Upper lobe of left lung (tissue), 6 donors: Measurements from ENCODE around the gene PRR7. TPM values are rescaled to one million over a fixed set of nuclear protein-coding genes. Genes with fewer than 3 reads are reported as not detected.
A peak's percentile ranks its signal among the peaks of the same experiment; 100 is the strongest.

ENCODE experiments used
- ATAC-seq, 2 donors: fragments of 200-7000 bp; cut with Tn5 transposase; one replicate each; pipeline ENCODE4 v1.9.1; 2022; ENCODE audit warnings: mild to moderate bottlenecking in 2 of 2, moderate library complexity in 2 of 2; ENCODE audit not compliant: low FRiP score in 2 of 2
- DNase-seq, 2 donors: peaks; one replicate each; pipeline ENCODE4 v3.0.0-alpha.2; 2019 to 2020
- H3K27ac ChIP-seq, 4 donors: fragments of 200-600 bp; sonication (generic); one replicate each; pipeline ENCODE4 v1.5.1; 2016 to 2019
- H3K27me3 ChIP-seq, 4 donors: fragments of 200-600 bp; sonication (generic); one replicate each; pipeline ENCODE4 v1.5.1; 2017 to 2019
- H3K36me3 ChIP-seq, 4 donors: fragments of 200-600 bp; sonication (generic); one replicate each; pipeline ENCODE4 v1.5.1; 2016 to 2019
- H3K4me1 ChIP-seq, 4 donors: fragments of 200-600 bp; sonication (generic); one replicate each; pipeline ENCODE4 v1.5.1; 2018 to 2019
- H3K4me3 ChIP-seq, 4 donors: fragments of 200-600 bp; sonication (generic); one replicate each; pipeline ENCODE4 v1.5.1; 2017 to 2019; ENCODE audit warnings: mild to moderate bottlenecking in 2 of 4, moderate library complexity in 1 of 4
- H3K9me3 ChIP-seq, 4 donors: fragments of 200-600 bp; sonication (generic); one replicate each; pipeline ENCODE4 v1.5.1; 2018 to 2019
- EP300 ChIP-seq, 4 donors: sonication (generic); formaldehyde crosslinking; IDR thresholded peaks; one replicate each; pipeline ENCODE4 v1.5.1; 2017; ENCODE audit warnings: antibody characterized with exemption in 4 of 4, control low read depth in 2 of 4
- POLR2A ChIP-seq, 4 donors: fragments of 450-650 bp; IDR thresholded peaks; one replicate each; pipeline ENCODE4 v1.5.1; 2016 to 2017; ENCODE audit warnings: antibody characterized with exemption in 4 of 4, mild to moderate bottlenecking in 2 of 4
- POLR2AphosphoS5 ChIP-seq, 2 donors: sonication (generic); formaldehyde crosslinking; IDR thresholded peaks; one replicate each; pipeline ENCODE4 v1.5.1; 2017; ENCODE audit warnings: antibody characterized with exemption in 2 of 2
- WGBS, 2 donors: methylation state at CpG; one replicate each; pipeline ENCODE4 v1.1.5; 2017 to 2018; 5-methylcytosine and 5-hydroxymethylcytosine counted together
- total RNA-seq, 6 donors: library from RNA; depleted of rRNA in 4 of 6; stranded (reverse); fragments of >200 nt in 4 of 6; gene quantifications; one replicate each; pipeline versions ENCODE4 v1.1.0 to v1.2.1, GENCODE V29; 2016 to 2021
- TF ChIP-seq, protein P1 (sequence below), 6 experiments: fragments of 450-650 bp in 4 of 6; fragments of 200-600 bp in 2 of 6; sonication (generic) in 2 of 6; IDR thresholded peaks; one replicate each; pipeline ENCODE4 v1.5.1; 2016 to 2019; ENCODE audit warnings: antibody characterized with exemption in 6 of 6
- donor health status: DM: no; HTN: no; CAD: no; lungs with moderate emphysema.
- donor health status: DM: no; HTN: yes; CAD: no; lungs with severe emphysema.

Gene PRR7
- total RNA-seq, 6 donors from 2014 or later, result 1.6 to 9.2 (median 3.4) TPM

- H3K27me3 ChIP-seq, result peaks cover 2 to 37% (median 24%) of the 10 kb centered on the region in 4 donors
- no peaks in the 10 kb centered on the region for H3K9me3 ChIP-seq
- no peaks in the 10 kb centered on the region for H3K36me3 ChIP-seq
- H3K4me3 ChIP-seq, result no peak overlapping the region
- no peak for ATAC-seq
- DNase-seq, result no peak
- 56 to 88% methylated on average over 2 of the region's 2 CpGs for WGBS, 2 donors
- TF ChIP-seq POLR2A (IDR thresholded peaks at IDR 0.05) (no peak), POLR2AphosphoS5 (IDR thresholded peaks at IDR 0.05) (no peak), EP300 (IDR thresholded peaks at IDR 0.05) (no peak)
- TF ChIP-seq, protein P1, sequence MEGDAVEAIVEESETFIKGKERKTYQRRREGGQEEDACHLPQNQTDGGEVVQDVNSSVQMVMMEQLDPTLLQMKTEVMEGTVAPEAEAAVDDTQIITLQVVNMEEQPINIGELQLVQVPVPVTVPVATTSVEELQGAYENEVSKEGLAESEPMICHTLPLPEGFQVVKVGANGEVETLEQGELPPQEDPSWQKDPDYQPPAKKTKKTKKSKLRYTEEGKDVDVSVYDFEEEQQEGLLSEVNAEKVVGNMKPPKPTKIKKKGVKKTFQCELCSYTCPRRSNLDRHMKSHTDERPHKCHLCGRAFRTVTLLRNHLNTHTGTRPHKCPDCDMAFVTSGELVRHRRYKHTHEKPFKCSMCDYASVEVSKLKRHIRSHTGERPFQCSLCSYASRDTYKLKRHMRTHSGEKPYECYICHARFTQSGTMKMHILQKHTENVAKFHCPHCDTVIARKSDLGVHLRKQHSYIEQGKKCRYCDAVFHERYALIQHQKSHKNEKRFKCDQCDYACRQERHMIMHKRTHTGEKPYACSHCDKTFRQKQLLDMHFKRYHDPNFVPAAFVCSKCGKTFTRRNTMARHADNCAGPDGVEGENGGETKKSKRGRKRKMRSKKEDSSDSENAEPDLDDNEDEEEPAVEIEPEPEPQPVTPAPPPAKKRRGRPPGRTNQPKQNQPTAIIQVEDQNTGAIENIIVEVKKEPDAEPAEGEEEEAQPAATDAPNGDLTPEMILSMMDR (IDR thresholded peaks at IDR 0.05), result no peak
- peaks cover 31 to 44% (median 39%) of the 10 kb centered on the region in 4 donors for H3K4me1 ChIP-seq
- H3K27ac ChIP-seq, result peak overlapping the region in 1 of 4 donors; percentile 62
Measured at GRCh38 chr5:177405312-177405711, 41.3 kb upstream of the PRR7 start.

GRCh38 chr5:177405805-177406204 lies 40.8 kb upstream of the PRR7 start:
- peaks cover 2 to 32% (median 20%) of the 10 kb centered on the region in 4 donors for H3K27me3 ChIP-seq
- 68% methylated on average over 3 to 5 of the region's 5 CpGs for WGBS, 2 donors
- TF ChIP-seq, protein P1 (IDR thresholded peaks at IDR 0.05), result peak in 2 of 6 experiments; percentile 13 to 59
- TF ChIP-seq POLR2A (IDR thresholded peaks at IDR 0.05), result no peak
- ATAC-seq, result peak in 1 of 2 donors; percentile 30
- H3K9me3 ChIP-seq, result no peaks in the 10 kb centered on the region
- peak overlapping the region in 1 of 4 donors; percentile 62 for H3K27ac ChIP-seq
- DNase-seq, result peak in 1 of 2 donors; percentile 85
- H3K4me1 ChIP-seq, result peaks cover 31 to 42% (median 36%) of the 10 kb centered on the region in 4 donors
- H3K4me3 ChIP-seq, result no peak overlapping the region
- H3K36me3 ChIP-seq, result no peaks in the 10 kb centered on the region

DNA sequence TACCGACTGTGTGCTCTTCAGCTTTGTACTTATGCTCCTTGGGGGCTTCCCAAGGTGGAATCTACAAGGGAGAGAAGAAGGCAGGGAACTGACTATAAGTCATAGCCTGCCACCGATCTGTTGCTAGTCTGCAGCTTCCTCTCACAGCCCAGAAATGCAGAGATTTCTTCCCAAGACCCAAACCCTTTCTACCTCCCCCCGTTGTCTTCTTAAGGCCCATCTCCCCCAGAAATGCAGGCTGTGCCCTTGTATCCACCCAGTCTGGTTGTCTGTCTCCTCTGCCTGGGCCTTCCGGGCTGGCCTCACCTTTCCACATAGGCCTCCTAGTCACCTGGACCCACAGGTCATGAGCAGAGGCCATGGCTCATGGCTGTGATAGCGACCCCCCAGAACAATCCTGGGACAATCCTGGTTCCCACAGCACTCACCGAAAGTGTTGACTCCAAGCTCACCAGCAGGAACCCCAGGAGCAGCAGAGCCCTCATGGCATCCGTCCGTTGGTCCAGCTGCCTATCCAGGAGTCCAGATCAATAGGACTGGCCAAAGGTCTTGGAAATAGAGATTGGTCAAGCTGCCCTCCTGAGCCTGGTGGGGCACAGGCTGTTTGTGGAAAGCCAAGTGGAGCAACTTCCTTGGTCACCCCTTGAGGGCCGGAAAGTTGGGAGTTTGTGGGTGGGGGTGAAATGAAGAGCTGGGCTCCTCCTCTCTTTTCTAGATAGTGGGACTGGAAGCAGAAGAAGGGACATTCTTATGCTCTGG lies 37.4 kb upstream of the PRR7 start, which contains the start of gene F12:
F12 (minus strand) TSS at position 522 of the 759 bp plus-strand sequence; CDS start at position 485, 37 bp downstream.
- Histone ChIP-seq H3K27ac (no peak within 1 kb of the TSS), H3K4me3 (no peak within 1 kb of the TSS), H3K4me1 (peaks cover 9 to 21% (median 14%) of the 10 kb centered on the region in 4 donors), H3K9me3 (no peaks in the 10 kb centered on the region), H3K36me3 (no peaks in the 10 kb centered on the region), H3K27me3 (no peaks in the 10 kb centered on the region)
- DNase-seq (no peak), ATAC-seq (no peak)
- TF ChIP-seq, protein P1 (IDR thresholded peaks at IDR 0.05), result no peak
- no peak for TF ChIP-seq POLR2A (IDR thresholded peaks at IDR 0.05)
- TF ChIP-seq POLR2AphosphoS5 (IDR thresholded peaks at IDR 0.05), result no peak
- no peak for TF ChIP-seq EP300 (IDR thresholded peaks at IDR 0.05)
- WGBS, 2 donors, result 85 to 88% methylated on average over 6 to 9 of the region's 9 CpGs

DNA sequence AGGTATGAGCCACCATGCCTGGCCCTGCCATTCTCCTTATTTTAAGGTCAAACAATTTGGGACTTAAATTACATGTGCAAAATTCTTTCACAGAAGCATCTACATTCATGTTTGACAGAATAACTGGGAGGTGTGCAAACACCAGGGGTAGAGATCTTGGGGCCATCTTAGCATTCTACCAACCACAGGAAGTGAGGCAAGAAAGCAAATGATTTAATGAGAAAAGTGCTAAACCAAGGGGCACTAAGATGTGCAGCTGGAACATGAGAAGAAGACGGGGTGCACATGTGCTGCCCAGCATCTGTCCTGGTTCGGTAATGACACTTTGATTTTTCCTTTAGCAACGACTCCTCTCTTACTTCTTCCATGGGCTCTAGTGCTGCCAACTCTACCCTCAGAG lies 36.0 kb upstream of the PRR7 start:
- peaks cover 0 to 7% (median 2%) of the 10 kb centered on the region in 4 donors for H3K4me1 ChIP-seq
- DNase-seq (no peak), ATAC-seq (no peak)
- 55 to 83% methylated on average over 3 of the region's 3 CpGs for WGBS, 2 donors
- H3K4me3 ChIP-seq, result no peak overlapping the region
- H3K9me3 ChIP-seq, result no peaks in the 10 kb centered on the region
- TF ChIP-seq EP300 (IDR thresholded peaks at IDR 0.05) (no peak), POLR2AphosphoS5 (IDR thresholded peaks at IDR 0.05) (no peak), POLR2A (IDR thresholded peaks at IDR 0.05) (no peak)
- TF ChIP-seq, protein P1 (IDR thresholded peaks at IDR 0.05), result no peak
- no peaks in the 10 kb centered on the region for H3K36me3 ChIP-seq
- no peaks in the 10 kb centered on the region for H3K27me3 ChIP-seq
- no peak overlapping the region for H3K27ac ChIP-seq
